ENCODE data around the gene NMRAL1. TPM values are rescaled to one million over a fixed set of nuclear protein-coding genes. Genes with fewer than 3 reads are reported as not detected.

Gene NMRAL1
- total and polyA plus RNA-seq, 4 donors = 23.5 to 69.1 (median 28.6) TPM

DNA sequence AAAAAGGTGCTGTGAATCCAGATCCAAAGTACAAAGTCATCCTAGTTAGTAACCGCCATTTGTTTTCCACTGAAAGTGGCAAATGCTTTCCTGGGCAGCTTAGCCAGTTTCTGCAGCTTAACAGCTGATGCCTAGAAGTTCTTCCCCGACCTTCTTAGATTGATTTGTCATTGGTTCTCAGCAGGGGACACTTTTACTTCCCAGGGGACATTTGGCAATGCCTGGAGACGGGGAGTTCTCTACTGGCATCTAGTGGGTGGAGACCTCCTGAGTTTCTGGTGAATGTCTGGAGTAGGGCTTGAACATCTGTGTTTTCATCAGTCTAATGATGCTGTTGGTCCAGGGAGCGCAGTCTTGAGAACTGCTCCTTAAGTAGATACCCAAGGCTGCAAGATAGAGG lies 41.2 kb downstream of the NMRAL1 start:
- DNase-seq (no peak), ATAC-seq (ENCODE audit: low FRiP score) (no peak)
- no peaks in the 10 kb centered on the region for H3K4me1 ChIP-seq (ENCODE audit: control insufficient read depth in 1 of 2, insufficient read depth in 2 of 2, low read length in 2 of 2)
- 73 to 81% methylated on average over 4 of the region's 4 CpGs for WGBS, 2 donors
- H3K36me3 ChIP-seq (ENCODE audit: control insufficient read depth in 1 of 2, insufficient read depth in 2 of 2, low read length in 1 of 2) = peaks cover 2 to 6% of the 10 kb centered on the region in 2 donors
- no peak overlapping the region for H3K27ac ChIP-seq (ENCODE audit: low read depth in 1 of 2, low read length in 2 of 2)
- no peaks in the 10 kb centered on the region for H3K9me3 ChIP-seq (ENCODE audit: control insufficient read depth, low read length)
- no peaks in the 10 kb centered on the region for H3K27me3 ChIP-seq (ENCODE audit: control insufficient read depth in 1 of 2, insufficient read depth in 2 of 2, low read length in 1 of 2)
- H3K4me3 ChIP-seq (ENCODE audit: low read length in 2 of 2) = no peak overlapping the region
- intact Hi-C loops (cut with DNase I) = no loop called here

DNA sequence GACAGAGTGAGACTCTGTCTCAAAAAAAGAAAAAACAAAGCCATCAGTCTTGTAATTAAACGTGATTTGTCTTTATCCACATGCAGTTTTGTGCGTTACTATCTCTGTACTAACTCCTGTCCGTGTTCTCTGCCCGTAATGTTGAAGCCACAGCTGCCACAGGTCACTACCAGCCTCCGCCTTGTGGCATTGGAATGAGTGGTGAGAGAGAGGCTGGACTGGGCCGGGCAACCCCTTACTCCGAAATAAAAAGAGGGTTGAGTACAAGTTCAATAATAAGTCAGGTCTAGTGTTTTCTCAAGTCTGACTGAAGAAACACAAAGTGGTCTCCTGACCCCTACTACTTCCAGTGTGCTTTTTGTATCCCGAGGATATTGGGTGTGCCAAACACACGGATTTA lies 43.4 kb downstream of the NMRAL1 start:
- no peak overlapping the region for H3K27ac ChIP-seq (ENCODE audit: low read depth in 1 of 2, low read length in 2 of 2)
- no peak for DNase-seq
- no peak overlapping the region for H3K4me3 ChIP-seq (ENCODE audit: low read length in 2 of 2)
- ATAC-seq (ENCODE audit: low FRiP score) = no peak
- no peaks in the 10 kb centered on the region for H3K27me3 ChIP-seq (ENCODE audit: control insufficient read depth in 1 of 2, insufficient read depth in 2 of 2, low read length in 1 of 2)
- intact Hi-C loops (cut with DNase I) = no loop called here
- peaks cover under 1 to 4% of the 10 kb centered on the region in 2 donors for H3K36me3 ChIP-seq (ENCODE audit: control insufficient read depth in 1 of 2, insufficient read depth in 2 of 2, low read length in 1 of 2)
- H3K9me3 ChIP-seq (ENCODE audit: control insufficient read depth, low read length) = no peaks in the 10 kb centered on the region
- WGBS, 2 donors = 89 to 91% methylated on average over 9 of the region's 9 CpGs
- no peaks in the 10 kb centered on the region for H3K4me1 ChIP-seq (ENCODE audit: control insufficient read depth in 1 of 2, insufficient read depth in 2 of 2, low read length in 2 of 2)

DNA sequence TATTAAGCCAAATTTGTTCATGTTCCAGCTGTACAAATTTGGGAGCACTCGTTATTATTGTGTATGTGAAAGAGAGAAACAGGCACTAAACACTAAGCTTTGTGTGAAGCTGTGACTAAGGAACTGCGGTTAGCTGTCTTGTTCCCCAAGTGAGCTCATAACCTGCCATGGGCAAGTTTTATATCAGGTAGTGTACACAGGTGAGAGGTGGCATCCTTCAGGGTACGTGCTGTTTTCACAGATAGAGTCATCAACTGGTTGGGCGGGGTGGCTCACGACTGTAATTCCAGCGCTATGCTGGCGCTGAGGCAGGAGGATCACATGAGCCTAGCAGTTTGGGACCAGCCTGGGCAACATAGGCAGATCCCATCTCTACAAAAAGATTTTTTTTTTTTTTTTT lies 45.9 kb downstream of the NMRAL1 start:
- H3K27me3 ChIP-seq (ENCODE audit: control insufficient read depth in 1 of 2, insufficient read depth in 2 of 2, low read length in 1 of 2) = no peaks in the 10 kb centered on the region
- H3K4me1 ChIP-seq (ENCODE audit: control insufficient read depth in 1 of 2, insufficient read depth in 2 of 2, low read length in 2 of 2) = peaks cover 0 to 3% of the 10 kb centered on the region in 2 donors
- intact Hi-C loops (cut with DNase I) = no loop called here
- H3K27ac ChIP-seq (ENCODE audit: low read depth in 1 of 2, low read length in 2 of 2) = no peak overlapping the region
- no peaks in the 10 kb centered on the region for H3K36me3 ChIP-seq (ENCODE audit: control insufficient read depth in 1 of 2, insufficient read depth in 2 of 2, low read length in 1 of 2)
- no peak for ATAC-seq (ENCODE audit: low FRiP score)
- peak in 1 of 2 donors; percentile 14 for DNase-seq
- H3K4me3 ChIP-seq (ENCODE audit: low read length in 2 of 2) = no peak overlapping the region
- no peaks in the 10 kb centered on the region for H3K9me3 ChIP-seq (ENCODE audit: control insufficient read depth, low read length)
- 93 to 95% methylated on average over 7 of the region's 7 CpGs for WGBS, 2 donors

DNA sequence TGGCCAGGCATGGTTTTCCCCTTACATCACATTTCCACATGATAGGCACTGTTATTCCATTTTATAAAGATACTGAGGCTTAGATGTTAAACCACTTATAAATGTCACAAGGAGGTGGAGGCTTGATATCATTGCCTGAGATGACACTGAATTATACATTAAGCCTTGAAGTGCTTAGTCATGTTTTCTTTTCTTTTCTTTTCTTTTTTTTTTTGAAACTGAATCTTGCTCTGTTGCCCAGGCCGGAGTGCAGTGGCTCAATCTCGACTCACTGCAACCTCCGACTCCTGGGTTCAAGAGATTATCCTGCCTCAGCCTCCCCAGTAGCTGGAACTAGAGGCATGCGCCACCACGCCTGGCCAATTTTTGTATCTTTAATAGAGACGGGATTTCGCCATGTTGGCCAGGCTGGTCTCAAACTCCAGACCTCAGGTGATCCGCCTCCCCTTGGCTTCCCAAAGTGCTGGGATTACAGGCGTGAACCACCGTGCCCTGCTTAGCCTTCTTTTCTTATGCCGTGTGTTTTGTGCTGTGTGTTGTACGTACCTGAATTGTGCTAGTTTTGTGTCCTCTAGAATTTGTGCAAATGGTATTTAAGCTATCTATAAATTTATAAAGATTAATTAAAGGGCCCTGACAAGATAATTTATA lies 47.6 kb downstream of the NMRAL1 start:
- Histone ChIP-seq H3K9me3 (ENCODE audit: control insufficient read depth, low read length) (no peaks in the 10 kb centered on the region), H3K4me1 (ENCODE audit: control insufficient read depth in 1 of 2, insufficient read depth in 2 of 2, low read length in 2 of 2) (peaks cover 0 to 3% of the 10 kb centered on the region in 2 donors), H3K27me3 (ENCODE audit: control insufficient read depth in 1 of 2, insufficient read depth in 2 of 2, low read length in 1 of 2) (no peaks in the 10 kb centered on the region), H3K4me3 (ENCODE audit: low read length in 2 of 2) (peak overlapping the region in 1 of 2 donors; percentile 61), H3K36me3 (ENCODE audit: control insufficient read depth in 1 of 2, insufficient read depth in 2 of 2, low read length in 1 of 2) (no peaks in the 10 kb centered on the region), H3K27ac (ENCODE audit: low read depth in 1 of 2, low read length in 2 of 2) (no peak overlapping the region)
- 86 to 89% methylated on average over 12 of the region's 12 CpGs for WGBS, 2 donors
- intact Hi-C loops (cut with DNase I) = no loop called here
- DNase-seq (peak in 1 of 2 donors; percentile 21), ATAC-seq (ENCODE audit: low FRiP score) (no peak)

DNA sequence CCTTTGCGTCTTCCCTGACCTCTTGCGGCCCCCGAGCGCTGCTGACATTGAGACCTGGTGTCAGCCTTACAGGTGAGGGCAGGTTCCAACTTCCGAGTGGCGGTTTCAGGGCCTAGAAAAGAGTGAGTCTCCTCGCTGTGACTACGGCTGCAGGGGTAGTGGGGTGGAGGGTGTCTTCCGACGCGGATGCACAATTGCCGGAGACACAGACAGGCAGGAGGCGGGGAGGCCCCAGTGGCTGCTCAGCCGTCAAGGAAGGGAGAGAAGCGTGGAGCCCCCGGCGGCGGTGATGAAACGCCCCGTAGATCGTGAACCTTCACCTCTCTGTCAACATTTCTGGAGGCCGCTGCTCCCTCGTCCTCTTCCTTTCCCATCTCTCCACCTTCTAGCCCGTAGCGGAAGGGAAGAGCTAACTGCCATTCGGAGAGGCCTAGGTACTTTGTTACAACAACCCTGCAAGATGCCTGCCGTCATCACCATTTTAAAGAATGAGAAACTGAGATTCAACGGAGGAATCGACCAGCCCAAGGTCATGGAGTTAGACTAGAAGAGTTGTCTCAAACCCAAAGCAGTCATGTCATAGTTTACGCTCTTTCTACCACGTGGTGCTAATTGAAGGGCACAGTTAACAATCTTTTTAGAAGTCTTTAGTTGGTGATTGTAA lies 48.3 kb downstream of the NMRAL1 start:
- Histone ChIP-seq H3K9me3 (ENCODE audit: control insufficient read depth, low read length) (no peaks in the 10 kb centered on the region), H3K4me1 (ENCODE audit: control insufficient read depth in 1 of 2, insufficient read depth in 2 of 2, low read length in 2 of 2) (peaks cover 0 to 3% of the 10 kb centered on the region in 2 donors), H3K27me3 (ENCODE audit: control insufficient read depth in 1 of 2, insufficient read depth in 2 of 2, low read length in 1 of 2) (no peaks in the 10 kb centered on the region), H3K36me3 (ENCODE audit: control insufficient read depth in 1 of 2, insufficient read depth in 2 of 2, low read length in 1 of 2) (no peaks in the 10 kb centered on the region), H3K27ac (ENCODE audit: low read depth in 1 of 2, low read length in 2 of 2) (no peak overlapping the region), H3K4me3 (ENCODE audit: low read length in 2 of 2) (peak overlapping the region; percentile 45 to 61)
- peak in 1 of 2 donors; percentile 79 for DNase-seq
- intact Hi-C loops (cut with DNase I) = no loop called here
- peak; percentile 8 for ATAC-seq (ENCODE audit: low FRiP score)
- WGBS, 2 donors = 3% methylated on average over 31 of the region's 31 CpGs

- ATAC-seq (ENCODE audit: low FRiP score) = peak; percentile 99
- Histone ChIP-seq H3K4me3 (ENCODE audit: low read length in 2 of 2) (peak within 1 kb of the TSS; percentile 45 to 61), H3K27me3 (ENCODE audit: control insufficient read depth in 1 of 2, insufficient read depth in 2 of 2, low read length in 1 of 2) (no peaks in the 10 kb centered on the region), H3K4me1 (ENCODE audit: control insufficient read depth in 1 of 2, insufficient read depth in 2 of 2, low read length in 2 of 2) (peaks cover 0 to 3% of the 10 kb centered on the region in 2 donors), H3K9me3 (ENCODE audit: control insufficient read depth, low read length) (no peaks in the 10 kb centered on the region), H3K36me3 (ENCODE audit: control insufficient read depth in 1 of 2, insufficient read depth in 2 of 2, low read length in 1 of 2) (no peaks in the 10 kb centered on the region), H3K27ac (ENCODE audit: low read depth in 1 of 2, low read length in 2 of 2) (peak within 1 kb of the TSS in 1 of 2 donors; percentile 52)
- WGBS, 2 donors = 0 to 1% methylated on average over 68 of the region's 68 CpGs
- DNase-seq = peak; percentile 94 to 97
- intact Hi-C loops (cut with DNase I) = no loop called here
Observed at GRCh38 chr16:4425378-4426020, 48.9 kb downstream of the NMRAL1 start, which contains the start of gene DNAJA3. Gene DNAJA3, plus strand, starts transcription at chr16:4425868. Its CDS starts 14 bp downstream, at chr16:4425882.

- Histone ChIP-seq H3K36me3 (ENCODE audit: control insufficient read depth in 1 of 2, insufficient read depth in 2 of 2, low read length in 1 of 2) (no peaks in the 10 kb centered on the region), H3K4me1 (ENCODE audit: control insufficient read depth in 1 of 2, insufficient read depth in 2 of 2, low read length in 2 of 2) (peaks cover 0 to 3% of the 10 kb centered on the region in 2 donors), H3K4me3 (ENCODE audit: low read length in 2 of 2) (no peak overlapping the region), H3K27me3 (ENCODE audit: control insufficient read depth in 1 of 2, insufficient read depth in 2 of 2, low read length in 1 of 2) (no peaks in the 10 kb centered on the region), H3K9me3 (ENCODE audit: control insufficient read depth, low read length) (no peaks in the 10 kb centered on the region), H3K27ac (ENCODE audit: low read depth in 1 of 2, low read length in 2 of 2) (no peak overlapping the region)
- WGBS, 2 donors = 73 to 75% methylated on average over 8 of the region's 8 CpGs
- ATAC-seq (ENCODE audit: low FRiP score) (no peak), DNase-seq (no peak)
- intact Hi-C loops (cut with DNase I) = no loop called here
Observed at GRCh38 chr16:4420505-4421105, 53.8 kb downstream of the NMRAL1 start.

- no peaks in the 10 kb centered on the region for H3K36me3 ChIP-seq (ENCODE audit: control insufficient read depth in 1 of 2, insufficient read depth in 2 of 2, low read length in 1 of 2)
- no peaks in the 10 kb centered on the region for H3K9me3 ChIP-seq (ENCODE audit: control insufficient read depth, low read length)
- no peaks in the 10 kb centered on the region for H3K27me3 ChIP-seq (ENCODE audit: control insufficient read depth in 1 of 2, insufficient read depth in 2 of 2, low read length in 1 of 2)
- H3K27ac ChIP-seq (ENCODE audit: low read depth in 1 of 2, low read length in 2 of 2) = no peak overlapping the region
- WGBS, 2 donors = 70 to 79% methylated on average over 7 of the region's 7 CpGs
- no peak for ATAC-seq (ENCODE audit: low FRiP score)
- intact Hi-C loops (cut with DNase I) = no loop called here
- DNase-seq = no peak
- H3K4me1 ChIP-seq (ENCODE audit: control insufficient read depth in 1 of 2, insufficient read depth in 2 of 2, low read length in 2 of 2) = no peaks in the 10 kb centered on the region
- no peak overlapping the region for H3K4me3 ChIP-seq (ENCODE audit: low read length in 2 of 2)
Observed at GRCh38 chr16:4419402-4419959, 54.9 kb downstream of the NMRAL1 start.
